ENCODE results near the gene ROPN1L. TPM values are rescaled to one million over a fixed set of nuclear protein-coding genes. Genes with fewer than 3 reads are reported as not detected.

The ROPN1L gene
- total and polyA plus RNA-seq, 2 of the 4 experiments (the other 2 are of a cell fraction), result 0.34 to 0.36 TPM

DNA sequence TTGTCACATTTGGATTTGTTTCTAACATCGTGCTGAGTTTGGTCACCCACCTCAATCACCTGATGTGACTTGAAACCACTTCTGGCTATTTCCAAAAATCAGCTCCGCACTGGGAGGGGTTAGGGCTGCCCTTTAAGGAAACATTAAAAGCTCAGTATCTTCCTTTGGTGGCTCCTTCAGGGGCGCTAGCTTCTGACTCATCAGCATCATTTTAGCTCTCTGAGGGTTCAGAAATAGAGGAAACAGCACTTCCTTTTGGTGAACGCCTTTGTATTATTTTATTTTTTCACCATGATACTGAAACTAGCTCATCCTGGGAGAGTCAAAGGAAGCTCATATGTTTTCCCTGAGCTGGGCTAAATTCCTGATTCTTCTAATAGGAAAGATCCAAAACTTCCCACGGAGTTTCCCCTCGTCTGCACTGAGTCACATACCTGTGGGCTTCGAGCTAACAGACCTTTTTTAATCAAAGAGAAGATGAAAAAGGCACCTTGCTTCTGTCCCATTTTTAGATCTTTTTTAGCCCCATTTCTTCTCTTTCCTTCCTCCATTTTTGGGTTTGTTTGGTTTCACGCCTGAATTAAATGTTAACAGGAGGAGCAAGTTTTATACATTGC lies 48.2 kb downstream of the ROPN1L start:
- H3K4me2 ChIP-seq (ENCODE audit: low read depth, low read length), result no peak overlapping the region
- no peak overlapping the region for H2BK15ac ChIP-seq (ENCODE audit: low read depth, low read length)
- H3K4ac ChIP-seq (ENCODE audit: low read depth, low read length), result peak overlapping the region; percentile 67; the same call in 1 of the 2 replicates
- H3K9me3 ChIP-seq (ENCODE audit: control insufficient read depth, insufficient read depth, low read length), result peaks cover 5% of the 10 kb centered on the region; the same call in 1 of the 2 replicates
- no peak overlapping the region for H3K4me3 ChIP-seq (ENCODE audit: insufficient read depth, low read depth, low read length)
- ChIA-PET POLR2A (ENCODE audit: unreplicated experiment) (no interaction called here), CTCF (interaction anchor here (0.9 kb wide), 1 partner anchor 138 kb away, joined by 3 read pairs; no protein-coding TSS in a partner anchor)
- H3K79me1 ChIP-seq (ENCODE audit: low read depth in 1 of 2, low read length in 2 of 2), result no peaks in the 10 kb centered on the region
- peak overlapping the region; percentile 4; the same call in 1 of the 2 replicates for H4K5ac ChIP-seq (ENCODE audit: low read depth, low read length)
- H3K27me3 ChIP-seq (ENCODE audit: control insufficient read depth, insufficient read depth, low read length), result 0 out of 2 replicates have a peak, but pooled peaks cover 2% of the 10 kb centered on the region
- H3K56ac ChIP-seq (ENCODE audit: extremely low read depth, insufficient read depth, low read length), result no peak overlapping the region
- H3K23ac ChIP-seq (ENCODE audit: low read depth, low read length), result no peak overlapping the region
- peak overlapping the region; percentile 82 for H2AK9ac ChIP-seq (replicated peaks; ENCODE audit: low read depth, low read length, poor library complexity)
- peak overlapping the region; percentile 45; the same call in 1 of the 2 replicates for H2BK120ac ChIP-seq (ENCODE audit: low read depth, low read length)
- H2AFZ ChIP-seq (replicated peaks; ENCODE audit: low read length, poor library complexity), result peak overlapping the region; percentile 71
- intact Hi-C loops (cut with micrococcal nuclease) (no loop called here), dilution Hi-C loops (cut with HindIII; ENCODE audit: low sequenced_read_pairs, unreplicated experiment) (no loop called here), in situ Hi-C loops (cut with MboI; ENCODE audit: low sequenced_read_pairs) (no loop called here)
- H3K18ac ChIP-seq (ENCODE audit: low read depth, low read length), result no peak overlapping the region
- BruUV-seq (replicated peaks), result no TSS peak
- H4K91ac ChIP-seq (ENCODE audit: insufficient read depth, low read depth, low read length), result no peak overlapping the region
- 20% methylated on average over 1 of the region's 8 CpGs; no CpG with 5 or more reads in 1 of the 2 experiments for WGBS, 2 experiments (ENCODE audit: extremely low coverage in 2 of 2, insufficient read length in 1 of 2)
- 0 out of 2 replicates have a peak overlapping the region, but pooled peaks have one; percentile 4 for H2BK20ac ChIP-seq (ENCODE audit: low read depth, low read length)
- H4K8ac ChIP-seq (ENCODE audit: low read depth in 2 of 2, low read length in 2 of 2), result peak overlapping the region in 1 of 2 experiments; percentile 58; a peak in 1 of 4 replicates
- TF ChIP-seq RCOR1 (IDR thresholded peaks at IDR 0.05; ENCODE audit: insufficient replicate concordance, low read length) (no peak), RFX5 (IDR thresholded peaks at IDR 0.05; ENCODE audit: low read depth, low read length) (no peak), POLR2A (IDR thresholded peaks at IDR 0.05; ENCODE audit: low read depth, low read length) (no peak), CEBPB (IDR thresholded peaks at IDR 0.05; ENCODE audit: low read depth, low read length) (no peak), CHD1 (IDR thresholded peaks at IDR 0.05; ENCODE audit: low read depth, low read length) (no peak), BHLHE40 (IDR thresholded peaks at IDR 0.05; ENCODE audit: low read depth, low read length) (no peak), MAFK (IDR thresholded peaks at IDR 0.05; ENCODE audit: low read depth, low read length) (no peak), CTCF (conservative IDR thresholded peaks at IDR 0.05; ENCODE audit: low read depth, low read length) (no peak), MXI1 (IDR thresholded peaks at IDR 0.05; ENCODE audit: borderline replicate concordance, low read depth, low read length) (no peak), USF2 (IDR thresholded peaks at IDR 0.05; ENCODE audit: low read depth, low read length) (no peak), NFE2L2 (IDR thresholded peaks at IDR 0.05; ENCODE audit: low read depth, low read length) (no peak)
- DNase-seq, result peak; percentile 31
- no peak for ATAC-seq (ENCODE audit: low read depth)
- H4K20me1 ChIP-seq (ENCODE audit: insufficient read depth, low read length), result no peaks in the 10 kb centered on the region
- H3K27ac ChIP-seq (ENCODE audit: insufficient read depth, low read length), result no peak overlapping the region
- peaks cover 8% of the 10 kb centered on the region for H3K9me1 ChIP-seq (ENCODE audit: insufficient read depth, low read length)
- H3K9ac ChIP-seq (ENCODE audit: low read depth, low read length), result no peak overlapping the region
- H3K14ac ChIP-seq (replicated peaks; ENCODE audit: low read depth, low read length), result 0 out of 2 replicates have a peak overlapping the region, but pooled peaks have one; percentile 63
- no peak overlapping the region for H2BK5ac ChIP-seq (ENCODE audit: low read depth, low read length, poor library complexity, severe bottlenecking)
- peak overlapping the region; percentile 23; the same call in 1 of the 2 replicates for H2AK5ac ChIP-seq (ENCODE audit: low read depth, low read length)
- H3K4me1 ChIP-seq (ENCODE audit: control insufficient read depth, insufficient read depth, low read length), result peaks cover 14% of the 10 kb centered on the region
- no peaks in the 10 kb centered on the region for H3K36me3 ChIP-seq (ENCODE audit: control insufficient read depth, insufficient read depth, low read length)
